AG08395 (cell line): Measurements from ENCODE around the gene DPT.
A peak's percentile ranks its signal among the peaks of the same experiment; 100 is the strongest.

ENCODE experiments used
- DNase-seq: peaks from one replicate; pipeline ENCODE4 v3.0.0; 2012; ENCODE audit warnings: mixed read lengths, low spot score

The DPT gene

GRCh38 chr1:168656485-168656884, 72.5 kb downstream of the DPT start:
- no peak for DNase-seq

- peak; percentile 49 for DNase-seq
Measured at GRCh38 chr1:168654198-168654915, 74.6 kb downstream of the DPT start.

GRCh38 chr1:168653567-168653966, 75.4 kb downstream of the DPT start:
- peak; percentile 74 for DNase-seq

- no peak for DNase-seq
Measured at GRCh38 chr1:168645721-168646120, 83.3 kb downstream of the DPT start.
